Trophoblast cell (in vitro differentiated cells and primary cell): ENCODE measurements around the gene OR2G2.
A peak's percentile ranks its signal among the peaks of the same experiment; 100 is the strongest.

Experiments
- DNase-seq, 2 donors: peaks; one replicate each; pipeline ENCODE4 v3.0.0-alpha.2; 2016
- H2AFZ ChIP-seq: 2 replicates; pipeline ENCODE4 v1.6.1; 2013; ENCODE audit warnings: low read length, moderate library complexity, mild to moderate bottlenecking; ENCODE audit not compliant: insufficient read depth, poor library complexity
- H2AK5ac ChIP-seq: 2 replicates; pipeline ENCODE4 v1.6.1; 2013; ENCODE audit warnings: mild to moderate bottlenecking, low read length
- H2BK120ac ChIP-seq: 2 replicates; pipeline ENCODE4 v1.6.1; 2013; ENCODE audit warnings: low read length, mild to moderate bottlenecking, moderate library complexity; ENCODE audit not compliant: insufficient read depth, poor library complexity
- H2BK12ac ChIP-seq: 2 replicates; pipeline ENCODE4 v1.6.1; 2013; ENCODE audit warnings: mild to moderate bottlenecking, low read length, moderate library complexity
- H2BK5ac ChIP-seq: 2 replicates; pipeline ENCODE4 v1.6.1; 2013; ENCODE audit warnings: low read length, low read depth, moderate library complexity, mild to moderate bottlenecking; ENCODE audit not compliant: poor library complexity
- H3K14ac ChIP-seq: 2 replicates; pipeline ENCODE4 v1.6.1; 2013; ENCODE audit warnings: mild to moderate bottlenecking, low read length
- H3K18ac ChIP-seq: 2 replicates; pipeline ENCODE4 v1.6.1; 2013; ENCODE audit warnings: mild to moderate bottlenecking, low read length
- H3K23ac ChIP-seq: 2 replicates; pipeline ENCODE4 v1.6.1; 2013; ENCODE audit warnings: low read length
- H3K27ac ChIP-seq: 2 replicates; pipeline ENCODE4 v1.5.1; 2013; ENCODE audit warnings: low read depth, mild to moderate bottlenecking, inconsistent platforms, low read length, moderate library complexity
- H3K27me3 ChIP-seq: 2 replicates; pipeline ENCODE4 v1.6.1; 2013; ENCODE audit warnings: inconsistent platforms, mild to moderate bottlenecking, low read length, moderate library complexity; ENCODE audit not compliant: insufficient read depth
- H3K36me3 ChIP-seq, 2 experiments: 1 replicate in 1 of 2; 2 replicates in 1 of 2; pipeline ENCODE4 v1.6.1; 2013; ENCODE audit warnings: low read length in 2 of 2, mild to moderate bottlenecking in 2 of 2, moderate library complexity in 1 of 2; ENCODE audit not compliant: insufficient read depth in 2 of 2, control insufficient read depth in 1 of 2
- H3K4ac ChIP-seq: 2 replicates; pipeline ENCODE4 v1.6.1; 2013; ENCODE audit warnings: low read depth, mild to moderate bottlenecking, low read length, moderate library complexity
- H3K4me1 ChIP-seq, 2 experiments: 1 replicate in 1 of 2; 2 replicates in 1 of 2; pipeline ENCODE4 v1.6.1; 2013; ENCODE audit warnings: low read length in 2 of 2, mild to moderate bottlenecking in 2 of 2, moderate library complexity in 1 of 2; ENCODE audit not compliant: insufficient read depth in 2 of 2, control insufficient read depth in 1 of 2
- H3K4me2 ChIP-seq: 2 replicates; pipeline ENCODE4 v1.6.1; 2013; ENCODE audit warnings: inconsistent platforms, mild to moderate bottlenecking, low read length, moderate library complexity
- H3K4me3 ChIP-seq: 2 replicates; pipeline ENCODE4 v1.5.1; 2013; ENCODE audit warnings: mild to moderate bottlenecking, low read depth, low read length, inconsistent platforms
- H3K79me1 ChIP-seq: one replicate; pipeline ENCODE4 v1.6.1; 2013; ENCODE audit warnings: low read length
- H3K79me2 ChIP-seq: 2 replicates; pipeline ENCODE4 v1.6.1; 2013; ENCODE audit warnings: low read length, mild to moderate bottlenecking; ENCODE audit not compliant: control insufficient read depth, insufficient read depth, poor library complexity
- H3K9ac ChIP-seq: 2 replicates; pipeline ENCODE4 v1.6.1; 2013; ENCODE audit warnings: mild to moderate bottlenecking, low read length
- H3K9me3 ChIP-seq: 2 replicates; pipeline ENCODE4 v1.6.1; 2013; ENCODE audit warnings: low read depth, mild to moderate bottlenecking, control low read depth, inconsistent platforms, low read length; ENCODE audit not compliant: insufficient read depth
- H4K12ac ChIP-seq: 2 replicates; pipeline ENCODE4 v1.6.1; 2013; ENCODE audit warnings: low read depth, mild to moderate bottlenecking, low read length, moderate library complexity
- H4K8ac ChIP-seq: 2 replicates; pipeline ENCODE4 v1.6.1; 2013; ENCODE audit warnings: low read depth, mild to moderate bottlenecking, low read length, moderate library complexity
- H4K91ac ChIP-seq: one replicate; pipeline ENCODE4 v1.6.1; 2013; ENCODE audit warnings: low read depth, mild to moderate bottlenecking, low read length, moderate library complexity
- WGBS: extraction: QIAGEN DNeasy Blood & Tissue Kit; methylation state at CpG from one replicate; pipeline ENCODE4 v1.1.7; 2013; ENCODE audit warnings: missing lambda C conversion rate; ENCODE audit not compliant: insufficient read length, insufficient coverage; ENCODE audit errors: extremely low coverage; 5-methylcytosine and 5-hydroxymethylcytosine counted together

Gene OR2G2

DNA sequence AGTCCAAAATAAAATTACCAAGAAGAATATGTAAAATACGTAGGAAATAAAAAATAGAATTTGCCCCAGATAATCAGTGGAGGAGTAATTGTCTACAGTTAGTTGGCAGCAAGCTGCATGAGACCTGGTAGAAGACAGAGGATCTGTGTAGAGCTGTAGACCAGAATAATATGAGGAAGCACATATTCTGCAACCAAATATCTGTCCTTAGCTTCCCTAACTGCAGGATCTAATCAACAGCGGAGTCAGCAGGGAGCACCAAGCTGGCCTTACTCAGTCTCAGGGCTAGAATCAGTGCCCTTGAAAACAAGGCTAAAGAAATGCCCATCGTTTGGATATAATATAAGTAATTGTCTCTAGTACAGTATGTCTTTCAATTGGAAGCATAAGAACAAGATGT lies 45.3 kb upstream of the OR2G2 start:
- Histone ChIP-seq H3K18ac (no peak overlapping the region), H3K4me1 (no peaks in the 10 kb centered on the region), H4K8ac (no peak overlapping the region), H3K4ac (no peak overlapping the region), H2BK120ac (no peak overlapping the region), H3K4me3 (no peak overlapping the region), H2AK5ac (no peak overlapping the region), H2BK12ac (no peak overlapping the region), H3K27ac (no peak overlapping the region), H3K14ac (no peak overlapping the region), H3K4me2 (no peak overlapping the region), H3K79me2 (no peaks in the 10 kb centered on the region), H4K91ac (no peak overlapping the region), H4K12ac (no peak overlapping the region), H3K27me3 (no peaks in the 10 kb centered on the region), H3K9ac (no peak overlapping the region), H3K79me1 (no peaks in the 10 kb centered on the region), H3K23ac (no peak overlapping the region), H2AFZ (no peak overlapping the region), H2BK5ac (no peak overlapping the region), H3K36me3 (no peaks in the 10 kb centered on the region), H3K9me3 (no peaks in the 10 kb centered on the region)
- no CpG with 5 or more reads among the region's 3 CpGs for WGBS
- DNase-seq, result no peak

DNA sequence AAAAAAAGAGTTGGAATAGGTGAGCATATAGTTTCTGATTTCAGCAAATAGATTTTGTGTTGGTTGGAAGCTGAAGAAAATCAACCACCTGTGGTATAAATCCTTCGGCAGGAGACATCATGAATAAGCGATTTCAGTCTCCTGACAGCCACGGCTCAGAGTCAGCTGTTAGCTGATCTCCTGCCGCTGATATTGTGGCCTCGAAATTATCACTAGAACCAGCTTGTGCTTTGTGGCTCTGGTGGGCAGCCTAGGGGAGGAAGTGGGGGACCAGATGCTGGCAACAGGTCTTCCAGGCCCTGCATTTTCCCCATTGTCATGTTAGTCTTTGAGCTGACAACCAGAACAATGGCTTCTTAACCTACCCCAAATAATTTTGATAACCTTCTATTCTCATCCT lies 40.1 kb upstream of the OR2G2 start:
- H3K4me3 ChIP-seq, result no peak overlapping the region
- no peak overlapping the region for H4K12ac ChIP-seq
- no peaks in the 10 kb centered on the region for H3K36me3 ChIP-seq
- H4K91ac ChIP-seq, result peak overlapping the region; percentile 83
- H2AK5ac ChIP-seq, result no peak overlapping the region
- no peak overlapping the region for H3K14ac ChIP-seq
- no peak overlapping the region for H3K4ac ChIP-seq
- no peaks in the 10 kb centered on the region for H3K9me3 ChIP-seq
- H2BK5ac ChIP-seq, result peak overlapping the region; percentile 26
- peak overlapping the region; percentile 99 for H2BK12ac ChIP-seq
- H3K4me2 ChIP-seq, result no peak overlapping the region
- DNase-seq, result no peak
- no peak overlapping the region for H3K27ac ChIP-seq
- no CpG with 5 or more reads among the region's 5 CpGs for WGBS
- no peak overlapping the region for H3K23ac ChIP-seq
- no peak overlapping the region for H2AFZ ChIP-seq
- H4K8ac ChIP-seq, result peak overlapping the region; percentile 58
- H3K79me2 ChIP-seq, result peaks cover 3% of the 10 kb centered on the region
- H3K79me1 ChIP-seq, result peaks cover 25% of the 10 kb centered on the region
- H2BK120ac ChIP-seq, result peak overlapping the region; percentile 91
- no peak overlapping the region for H3K18ac ChIP-seq
- H3K9ac ChIP-seq, result no peak overlapping the region
- peaks cover 6 to 7% of the 10 kb centered on the region in 2 experiments for H3K4me1 ChIP-seq
- no peaks in the 10 kb centered on the region for H3K27me3 ChIP-seq

DNA sequence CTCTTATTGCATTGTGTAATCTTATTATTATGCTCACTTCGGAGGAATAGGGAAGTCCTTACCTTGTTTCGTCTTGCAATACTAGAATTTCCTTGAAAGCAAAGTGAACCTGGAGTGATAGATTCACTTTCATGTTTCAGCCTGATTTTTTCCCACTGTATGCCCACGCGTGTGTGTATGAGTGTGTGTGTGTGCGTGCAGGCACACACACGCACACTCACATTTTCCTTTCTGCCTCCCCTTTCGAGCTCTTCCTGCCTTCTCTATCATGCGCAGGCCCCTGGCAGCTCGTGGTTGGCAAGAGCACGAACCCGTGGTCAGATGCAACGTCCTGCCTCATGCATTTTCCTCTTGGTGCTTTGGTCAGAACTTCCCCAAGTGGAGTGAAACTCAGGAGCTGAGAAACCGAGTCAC lies 39.4 kb upstream of the OR2G2 start, which contains the start of gene GCSAML:
TSS of gene GCSAML (plus strand) at position 366 of the 414 bp plus-strand sequence. CDS start 58 bp downstream, outside the sequence.
- WGBS, result no CpG with 5 or more reads among the region's 13 CpGs
- Histone ChIP-seq H3K4me2 (peak within 1 kb of the TSS; percentile 13), H4K12ac (no peak within 1 kb of the TSS), H2BK12ac (peak within 1 kb of the TSS; percentile 99), H3K18ac (peak within 1 kb of the TSS; percentile 69), H3K27me3 (no peaks in the 10 kb centered on the region), H4K8ac (peak within 1 kb of the TSS; percentile 58), H3K9ac (no peak within 1 kb of the TSS), H4K91ac (peak within 1 kb of the TSS; percentile 83), H3K4me1 (peaks cover 6 to 9% of the 10 kb centered on the region in 2 experiments), H2BK5ac (peak within 1 kb of the TSS; percentile 29), H2AFZ (no peak within 1 kb of the TSS), H3K79me1 (peaks cover 27% of the 10 kb centered on the region), H3K36me3 (no peaks in the 10 kb centered on the region), H3K27ac (no peak within 1 kb of the TSS), H3K14ac (peak within 1 kb of the TSS; percentile 81), H3K4ac (peak within 1 kb of the TSS; percentile 84), H2AK5ac (peak within 1 kb of the TSS; percentile 36), H3K4me3 (no peak within 1 kb of the TSS), H2BK120ac (peak within 1 kb of the TSS; percentile 91), H3K79me2 (peaks cover 3% of the 10 kb centered on the region), H3K9me3 (no peaks in the 10 kb centered on the region), H3K23ac (no peak within 1 kb of the TSS)
- DNase-seq, result no peak

DNA sequence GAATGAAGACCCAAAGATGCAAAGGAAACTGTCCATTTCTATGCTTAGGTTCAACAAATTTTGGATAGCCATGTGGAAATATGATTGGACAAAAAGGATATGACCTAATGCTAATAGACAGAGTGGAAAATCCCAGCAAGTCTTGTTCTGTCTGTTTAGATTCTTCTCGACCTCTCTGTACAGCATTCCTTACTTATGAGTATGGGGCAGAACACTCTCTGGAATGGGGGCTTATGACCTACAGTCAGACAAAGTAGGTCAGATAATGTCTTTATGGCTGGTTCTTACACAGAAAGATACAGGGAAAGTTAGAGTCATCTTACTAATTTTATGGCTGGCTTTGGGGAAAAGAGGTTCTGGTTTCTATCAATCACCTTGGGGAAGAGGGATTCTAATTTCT lies 36.4 kb upstream of the OR2G2 start:
- no peak overlapping the region for H3K14ac ChIP-seq

More for the DNA sequence above, 36.4 kb upstream of the OR2G2 start:
- H2BK120ac ChIP-seq, result peak overlapping the region; percentile 87
- no peak overlapping the region for H2BK12ac ChIP-seq
- H4K12ac ChIP-seq, result no peak overlapping the region
- peaks cover 27% of the 10 kb centered on the region for H3K79me1 ChIP-seq
- H3K9me3 ChIP-seq, result no peaks in the 10 kb centered on the region
- peak; percentile 67 to 91 for DNase-seq
- H3K27ac ChIP-seq, result peak overlapping the region; percentile 99
- H3K36me3 ChIP-seq, result no peaks in the 10 kb centered on the region
- H2AK5ac ChIP-seq, result no peak overlapping the region
- no peaks in the 10 kb centered on the region for H3K27me3 ChIP-seq
- no peak overlapping the region for H3K9ac ChIP-seq
- H2BK5ac ChIP-seq, result no peak overlapping the region
- H3K18ac ChIP-seq, result no peak overlapping the region
- no peak overlapping the region for H3K23ac ChIP-seq
- H3K4ac ChIP-seq, result no peak overlapping the region
- H3K79me2 ChIP-seq, result peaks cover 3% of the 10 kb centered on the region
- WGBS, result no CpG with 5 or more reads among the region's 1 CpG
- H3K4me3 ChIP-seq, result no peak overlapping the region
- H3K4me2 ChIP-seq, result no peak overlapping the region
- no peak overlapping the region for H4K8ac ChIP-seq
- H3K4me1 ChIP-seq, result peaks cover 6 to 9% of the 10 kb centered on the region in 2 experiments
- no peak overlapping the region for H2AFZ ChIP-seq
- H4K91ac ChIP-seq, result no peak overlapping the region
